PC-3 (cell line): Measurements from ENCODE around the gene E2F1.

Experiments used
- CTCF ChIP-seq: fragments of 300-600 bp; sonication (generic); conservative IDR thresholded peaks from 2 replicates; pipeline ENCODE4 v1.5.1; 2017; ENCODE audit warnings: antibody characterized with exemption, low read depth, mild to moderate bottlenecking, low read length
- EZH2phosphoT487 ChIP-seq: fragments of 300-600 bp; sonication (generic); IDR thresholded peaks from 2 replicates; pipeline ENCODE4 v1.6.1; 2018; ENCODE audit warnings: mild to moderate bottlenecking, antibody characterized with exemption, low read length, borderline replicate concordance

DNA sequence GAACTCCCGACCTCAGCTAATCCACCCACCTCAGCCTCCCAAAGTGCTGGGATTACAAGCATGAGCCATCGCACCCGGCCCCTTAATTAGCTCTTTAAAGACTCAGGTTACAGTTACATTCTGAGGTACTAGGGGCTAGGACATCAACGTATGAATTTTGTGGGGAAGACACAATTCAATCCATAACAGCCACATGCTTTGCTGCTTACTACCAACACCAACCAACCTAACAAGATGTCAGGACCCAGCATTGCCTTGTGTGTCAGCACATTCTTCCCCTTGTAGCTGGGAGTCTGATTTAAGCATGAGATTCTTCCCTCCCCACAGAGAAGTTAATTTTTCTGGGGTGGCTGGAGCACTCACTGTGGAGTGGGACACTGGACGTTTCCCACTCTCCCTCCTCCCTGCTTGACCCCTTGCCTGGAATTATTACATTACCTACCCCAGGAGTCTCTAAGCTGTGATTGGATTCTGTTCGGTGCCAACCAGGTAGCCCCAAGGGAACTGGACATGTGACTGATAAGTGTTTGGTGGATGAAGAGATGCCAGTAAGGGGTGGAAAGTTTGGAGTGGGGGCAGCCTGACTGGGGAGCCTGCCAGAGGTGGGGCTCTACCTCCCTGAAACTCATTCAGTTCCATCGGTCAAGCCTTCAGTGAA, 39.6 kb upstream of the E2F1 start:
- TF ChIP-seq CTCF (no peak), EZH2phosphoT487 (no peak)
